Prostate gland (tissue), 2 donors: Measurements from ENCODE around the gene TWF1. TPM values are rescaled to one million over a fixed set of nuclear protein-coding genes. Genes with fewer than 3 reads are reported as not detected.
"Not testable (repeated sequence)": the region's sequence is repeated elsewhere in the genome, so short reads cannot be mapped to it uniquely, and the experiment has no call there.

Experiments used
- DNase-seq: peaks from one replicate; pipeline ENCODE4 v3.0.0-alpha.2; 2019; ENCODE audit warnings: low spot score
- H3K27ac ChIP-seq, 2 donors: fragments of 200-600 bp; sonication (generic); 2 replicates each; pipeline ENCODE4 v1.5.1; 2017 to 2019
- H3K27me3 ChIP-seq: fragments of 200-600 bp; sonication (generic); replicated peaks from 2 replicates; pipeline ENCODE4 v1.5.1; 2019; ENCODE audit not compliant: insufficient read depth
- H3K36me3 ChIP-seq, 2 donors: fragments of 200-600 bp; sonication (generic); 1 replicate in 1 of 2; 2 replicates in 1 of 2; pipeline versions ENCODE4 v1.5.1 to v1.8.1; 2017 to 2019
- H3K4me1 ChIP-seq: fragments of 200-600 bp; sonication (generic); replicated peaks from 2 replicates; pipeline ENCODE4 v1.5.1; 2019
- H3K4me3 ChIP-seq, 2 donors: fragments of 200-600 bp; sonication (generic); 2 replicates each; pipeline ENCODE4 v1.5.1; 2017 to 2019
- H3K9me3 ChIP-seq: fragments of 200-600 bp; sonication (generic); 2 replicates; pipeline ENCODE4 v1.5.1; 2017
- POLR2A ChIP-seq: fragments of 450-650 bp; IDR thresholded peaks from one replicate; pipeline ENCODE4 v1.6.1; 2016; ENCODE audit warnings: antibody characterized with exemption, mild to moderate bottlenecking
- POLR2AphosphoS5 ChIP-seq: sonication (generic); formaldehyde crosslinking; IDR thresholded peaks from one replicate; pipeline ENCODE4 v1.6.1; 2017; ENCODE audit warnings: antibody characterized with exemption
- WGBS: methylation state at CpG from one replicate; pipeline ENCODE4 v1.1.5; 2018; 5-methylcytosine and 5-hydroxymethylcytosine counted together
- intact Hi-C: fragments of 100-400 bp; cut with DNase I; formaldehyde crosslinking; loops from one replicate; pipeline ENCODE4 v1.14.2; 2022
- total RNA-seq, 2 donors: library from RNA; depleted of rRNA; stranded (reverse); fragments of >200 nt; gene quantifications; one replicate each; pipeline ENCODE4 v1.1.0, GENCODE V29; 2016
- TF ChIP-seq, protein P1 (sequence below), 4 experiments: fragments of 200-600 bp in 2 of 4; fragments of 450-650 bp in 2 of 4; sonication (generic) in 2 of 4; IDR thresholded peaks; 1 replicate in 3 of 4; 2 replicates in 1 of 4; pipeline ENCODE4 v1.5.1; 2016 to 2019; ENCODE audit warnings: antibody characterized with exemption in 4 of 4, mild to moderate bottlenecking in 2 of 4, moderate library complexity in 2 of 4

The TWF1 gene
- total RNA-seq, 2 donors from 2014 or later, result 64.5 to 114 TPM

DNA sequence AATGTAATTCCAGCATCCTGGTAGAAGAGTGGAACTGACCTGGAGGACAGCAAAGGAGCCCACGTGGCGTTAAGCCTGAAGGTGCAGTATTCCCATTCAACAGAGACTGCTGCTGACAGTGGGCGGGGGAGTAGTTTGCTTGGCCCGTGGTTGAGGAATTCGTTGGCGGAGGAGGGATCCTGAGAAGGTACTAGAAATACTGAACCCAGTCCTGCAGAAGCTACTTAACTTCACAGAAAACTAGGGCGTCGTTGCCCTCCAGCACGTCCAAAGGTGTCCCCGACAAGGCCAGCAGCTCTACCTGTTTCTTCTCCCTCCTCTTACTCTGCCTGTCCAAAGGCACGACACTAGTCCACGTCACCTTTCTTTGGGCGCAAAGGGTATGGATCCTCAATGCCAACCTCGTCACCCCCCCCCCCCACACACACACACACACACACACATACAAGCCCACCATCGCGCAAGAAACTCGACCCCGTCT is 47.8 kb downstream of the TWF1 start:
- 3% methylated on average over 18 of the region's 18 CpGs for WGBS
- peak overlapping the region; percentile 85 to 87 for H3K27ac ChIP-seq
- TF ChIP-seq POLR2A, result no peak
- no peaks in the 10 kb centered on the region for H3K9me3 ChIP-seq
- intact Hi-C loops, result loop anchor here (5.0 kb wide), 1 partner anchor 49 kb away; the partner anchor contains the start of gene TWF1
- H3K4me3 ChIP-seq, result peak overlapping the region; percentile 62 to 77
- DNase-seq, result peak; percentile 27
- peaks cover 5% of the 10 kb centered on the region for H3K4me1 ChIP-seq
- no peaks in the 10 kb centered on the region for H3K36me3 ChIP-seq
- no peaks in the 10 kb centered on the region for H3K27me3 ChIP-seq

DNA sequence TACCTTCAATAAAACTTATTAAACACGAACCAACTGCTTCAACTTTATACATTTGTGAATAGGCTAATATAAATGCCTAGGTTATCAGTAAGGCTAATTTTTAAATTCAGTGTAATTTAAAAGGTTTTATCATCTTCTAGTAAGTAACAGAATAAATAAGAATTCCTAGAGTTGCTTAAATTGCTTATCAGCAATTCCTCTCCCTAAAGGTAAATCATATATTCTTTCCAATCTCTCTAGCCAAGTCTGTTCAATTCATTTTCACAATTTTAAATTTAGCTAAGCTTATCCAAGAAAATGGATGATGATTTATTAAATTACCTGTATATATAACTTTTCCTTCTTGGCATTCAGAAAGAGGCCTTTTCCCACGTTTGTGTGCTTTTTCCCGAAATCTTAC is 52.1 kb downstream of the TWF1 start:
- H3K9me3 ChIP-seq, result no peaks in the 10 kb centered on the region
- no peak overlapping the region for H3K4me3 ChIP-seq
- WGBS, result 92% methylated on average over 3 of the region's 3 CpGs
- DNase-seq, result no peak
- H3K27ac ChIP-seq, result no peak overlapping the region
- H3K4me1 ChIP-seq, result peaks cover 3% of the 10 kb centered on the region
- TF ChIP-seq POLR2AphosphoS5 (no peak), POLR2A (no peak)
- TF ChIP-seq, protein P1, sequence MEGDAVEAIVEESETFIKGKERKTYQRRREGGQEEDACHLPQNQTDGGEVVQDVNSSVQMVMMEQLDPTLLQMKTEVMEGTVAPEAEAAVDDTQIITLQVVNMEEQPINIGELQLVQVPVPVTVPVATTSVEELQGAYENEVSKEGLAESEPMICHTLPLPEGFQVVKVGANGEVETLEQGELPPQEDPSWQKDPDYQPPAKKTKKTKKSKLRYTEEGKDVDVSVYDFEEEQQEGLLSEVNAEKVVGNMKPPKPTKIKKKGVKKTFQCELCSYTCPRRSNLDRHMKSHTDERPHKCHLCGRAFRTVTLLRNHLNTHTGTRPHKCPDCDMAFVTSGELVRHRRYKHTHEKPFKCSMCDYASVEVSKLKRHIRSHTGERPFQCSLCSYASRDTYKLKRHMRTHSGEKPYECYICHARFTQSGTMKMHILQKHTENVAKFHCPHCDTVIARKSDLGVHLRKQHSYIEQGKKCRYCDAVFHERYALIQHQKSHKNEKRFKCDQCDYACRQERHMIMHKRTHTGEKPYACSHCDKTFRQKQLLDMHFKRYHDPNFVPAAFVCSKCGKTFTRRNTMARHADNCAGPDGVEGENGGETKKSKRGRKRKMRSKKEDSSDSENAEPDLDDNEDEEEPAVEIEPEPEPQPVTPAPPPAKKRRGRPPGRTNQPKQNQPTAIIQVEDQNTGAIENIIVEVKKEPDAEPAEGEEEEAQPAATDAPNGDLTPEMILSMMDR (IDR thresholded peaks at IDR 0.05), result no peak
- no peaks in the 10 kb centered on the region for H3K36me3 ChIP-seq
- H3K27me3 ChIP-seq, result no peaks in the 10 kb centered on the region
- intact Hi-C loops, result no loop called here

DNA sequence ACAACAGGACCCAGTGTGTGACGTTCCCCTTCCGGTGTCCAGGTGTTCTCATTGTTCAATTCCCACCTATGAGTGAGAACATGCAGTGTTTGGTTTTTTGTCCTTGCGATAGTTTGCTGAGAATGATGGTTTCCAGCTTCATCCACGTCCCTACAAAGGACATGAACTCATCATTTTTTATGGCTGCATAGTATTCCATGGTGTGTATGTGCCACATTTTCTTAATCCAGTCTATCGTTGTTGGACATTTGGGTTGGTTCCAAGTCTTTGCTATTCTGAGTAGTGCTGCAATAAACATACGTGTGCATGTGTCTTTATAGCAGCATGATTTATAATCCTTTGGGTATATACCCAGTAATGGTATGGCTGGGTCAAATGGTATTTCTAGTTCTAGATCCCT is 54.8 kb downstream of the TWF1 start:
- H3K36me3 ChIP-seq, H3K9me3 ChIP-seq, DNase-seq, H3K4me1 ChIP-seq, intact Hi-C loops, H3K4me3 ChIP-seq, H3K27me3 ChIP-seq, H3K27ac ChIP-seq: not testable (repeated sequence)
- 95% methylated on average over 6 of the region's 6 CpGs for WGBS

DNA sequence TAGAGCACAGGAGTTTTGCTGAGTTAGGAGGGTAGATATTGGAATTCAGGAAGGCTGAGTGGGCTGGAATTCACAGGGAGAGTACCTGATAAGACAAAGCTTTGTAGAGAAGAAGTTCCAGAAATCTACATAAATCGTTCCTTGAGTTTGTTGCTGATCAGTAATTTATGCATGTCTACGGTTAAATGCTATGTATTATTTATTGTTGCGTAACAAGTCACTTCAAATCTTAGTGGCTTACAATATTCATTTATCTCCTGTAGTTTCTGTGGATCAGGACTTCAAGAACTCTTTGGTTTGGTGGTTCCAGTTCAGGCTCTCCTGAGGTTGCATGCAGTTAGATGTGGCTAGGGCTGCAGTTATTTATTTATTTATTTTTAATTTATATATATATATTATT is 55.3 kb downstream of the TWF1 start:
- no peaks in the 10 kb centered on the region for H3K4me1 ChIP-seq
- TF ChIP-seq, protein P1 (IDR thresholded peaks at IDR 0.05), result no peak
- TF ChIP-seq POLR2A, result no peak
- TF ChIP-seq POLR2AphosphoS5, result no peak
- no peaks in the 10 kb centered on the region for H3K27me3 ChIP-seq
- no peak overlapping the region for H3K27ac ChIP-seq
- intact Hi-C loops, result no loop called here
- no peak overlapping the region for H3K4me3 ChIP-seq
- no peaks in the 10 kb centered on the region for H3K36me3 ChIP-seq
- WGBS, result 92% methylated on average over 3 of the region's 3 CpGs
- DNase-seq, result no peak
- no peaks in the 10 kb centered on the region for H3K9me3 ChIP-seq

DNA sequence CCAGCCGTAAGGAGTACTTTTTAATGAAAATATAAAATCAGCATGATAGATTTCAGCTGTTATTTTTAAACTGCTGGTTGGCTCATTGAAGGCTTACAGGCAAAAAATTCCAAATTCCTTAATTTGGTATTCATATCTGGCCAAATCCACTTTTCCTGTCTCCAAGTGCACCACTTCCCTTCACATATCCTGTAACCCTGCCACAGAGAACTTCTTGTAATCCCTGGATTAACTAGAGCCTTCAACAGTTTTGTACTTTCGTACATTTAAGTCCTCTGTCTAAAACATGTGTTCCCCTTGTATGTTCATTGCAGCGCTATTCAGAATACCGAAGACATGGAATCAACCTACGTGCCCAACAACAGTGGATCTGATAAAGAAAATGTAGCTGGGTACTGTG is 57.1 kb downstream of the TWF1 start:
- TF ChIP-seq POLR2AphosphoS5 (no peak), POLR2A (no peak)
- TF ChIP-seq, protein P1 (IDR thresholded peaks at IDR 0.05), result no peak
- Histone ChIP-seq H3K36me3 (no peaks in the 10 kb centered on the region), H3K27ac (no peak overlapping the region), H3K9me3 (no peaks in the 10 kb centered on the region), H3K4me1 (no peaks in the 10 kb centered on the region), H3K27me3 (no peaks in the 10 kb centered on the region), H3K4me3 (no peak overlapping the region)
- no peak for DNase-seq
- WGBS, result 93% methylated on average over 5 of the region's 5 CpGs
- intact Hi-C loops, result no loop called here

DNA sequence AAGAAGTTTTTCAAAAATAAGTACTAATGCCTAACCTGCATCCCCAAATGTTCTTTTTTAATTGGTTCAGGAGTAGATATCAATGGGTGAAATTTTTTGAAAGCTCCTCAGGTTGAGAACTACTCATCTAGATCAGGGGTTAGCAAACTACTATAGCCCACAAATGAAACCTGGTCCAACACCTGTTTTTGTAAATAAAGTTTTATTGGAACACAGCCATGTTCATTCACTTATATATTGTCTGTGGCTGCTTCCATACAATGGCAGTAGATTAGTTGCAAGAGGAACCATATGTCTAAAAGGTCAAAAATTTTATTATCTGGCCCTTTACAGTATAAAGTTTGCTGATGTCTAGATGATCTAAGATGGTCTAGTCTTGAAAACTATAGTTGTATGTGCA is 61.3 kb downstream of the TWF1 start:
- Histone ChIP-seq H3K4me3 (no peak overlapping the region), H3K27ac (no peak overlapping the region), H3K36me3 (no peaks in the 10 kb centered on the region), H3K4me1 (no peaks in the 10 kb centered on the region), H3K27me3 (no peaks in the 10 kb centered on the region), H3K9me3 (no peaks in the 10 kb centered on the region)
- TF ChIP-seq, protein P1 (IDR thresholded peaks at IDR 0.05), result no peak
- DNase-seq, result no peak
- intact Hi-C loops, result no loop called here

Other genes starting within 250 kb of the TWF1 start
- gene PUS7L, start 47.5 kb downstream of the TWF1 start, total RNA-seq, result 10 to 100 TPM in 1 of 2 donors, 1 to 10 TPM in 1; 9.7 to 12.7 TPM
- gene IRAK4, start 47.4 kb downstream of the TWF1 start, total RNA-seq, result 10 to 100 TPM; 11.5 to 25.3 TPM
- gene TMEM117, start 29.8 kb upstream of the TWF1 start, total RNA-seq, result 10 to 100 TPM; 15.5 to 26.5 TPM